ENCODE results near the gene HEATR5B.
"Not testable (repeated sequence)": the region's sequence is repeated elsewhere in the genome, so short reads cannot be mapped to it uniquely, and the experiment has no call there.

The HEATR5B gene

DNA sequence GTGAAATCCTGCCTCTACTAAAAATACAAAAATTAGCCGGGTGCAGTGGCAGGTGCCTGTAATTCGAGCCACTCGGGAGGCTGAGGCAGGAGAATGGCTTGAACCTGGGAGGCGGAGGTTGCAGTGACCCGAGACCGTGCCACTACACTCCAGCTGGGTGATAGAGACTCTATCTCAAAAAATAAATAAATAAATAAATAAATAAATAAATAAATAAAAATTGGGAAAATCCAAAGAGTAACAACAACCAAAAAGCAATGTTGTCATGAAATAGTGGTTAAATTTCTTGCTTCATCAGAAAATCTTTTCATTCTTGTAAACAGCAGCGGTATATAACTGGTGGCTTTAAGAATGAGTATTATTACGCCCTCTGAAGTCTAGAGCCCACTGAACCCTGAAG lies 54.4 kb downstream of the HEATR5B start:
- no peak overlapping the region for H3K27ac Mint-ChIP-seq
- no peaks in the 10 kb centered on the region for H3K27me3 Mint-ChIP-seq (ENCODE audit: low read depth)
- H3K4me3 Mint-ChIP-seq = no peak overlapping the region
- H3K9me3 Mint-ChIP-seq = no peaks in the 10 kb centered on the region
- H3K36me3 Mint-ChIP-seq (ENCODE audit: low read depth) = peaks cover 21% of the 10 kb centered on the region
- H3K4me1 Mint-ChIP-seq (ENCODE audit: low read depth) = no peaks in the 10 kb centered on the region

DNA sequence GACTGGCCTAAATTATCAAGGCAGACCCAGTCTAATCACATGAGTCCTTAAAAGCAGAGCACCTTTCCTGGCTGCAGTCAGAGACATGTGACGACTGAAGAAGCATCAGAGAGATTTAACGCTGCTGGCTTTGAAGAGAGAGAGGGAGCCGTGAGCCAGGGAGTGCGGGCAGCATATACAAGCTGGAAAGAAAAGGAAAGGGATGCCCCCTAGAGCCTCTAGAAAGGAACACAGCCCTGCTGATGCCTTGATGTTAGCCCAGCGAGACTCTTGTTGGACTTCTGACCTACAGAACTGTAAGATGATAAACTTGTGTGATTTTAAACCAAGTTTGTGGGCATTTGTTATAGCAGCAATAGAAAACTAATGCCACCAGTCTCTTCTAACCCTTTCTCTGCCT lies 58.1 kb downstream of the HEATR5B start:
- Mint-ChIP-seq H3K27ac (no peak overlapping the region), H3K36me3 (ENCODE audit: low read depth) (peaks cover 23% of the 10 kb centered on the region), H3K4me3 (no peak overlapping the region)

DNA sequence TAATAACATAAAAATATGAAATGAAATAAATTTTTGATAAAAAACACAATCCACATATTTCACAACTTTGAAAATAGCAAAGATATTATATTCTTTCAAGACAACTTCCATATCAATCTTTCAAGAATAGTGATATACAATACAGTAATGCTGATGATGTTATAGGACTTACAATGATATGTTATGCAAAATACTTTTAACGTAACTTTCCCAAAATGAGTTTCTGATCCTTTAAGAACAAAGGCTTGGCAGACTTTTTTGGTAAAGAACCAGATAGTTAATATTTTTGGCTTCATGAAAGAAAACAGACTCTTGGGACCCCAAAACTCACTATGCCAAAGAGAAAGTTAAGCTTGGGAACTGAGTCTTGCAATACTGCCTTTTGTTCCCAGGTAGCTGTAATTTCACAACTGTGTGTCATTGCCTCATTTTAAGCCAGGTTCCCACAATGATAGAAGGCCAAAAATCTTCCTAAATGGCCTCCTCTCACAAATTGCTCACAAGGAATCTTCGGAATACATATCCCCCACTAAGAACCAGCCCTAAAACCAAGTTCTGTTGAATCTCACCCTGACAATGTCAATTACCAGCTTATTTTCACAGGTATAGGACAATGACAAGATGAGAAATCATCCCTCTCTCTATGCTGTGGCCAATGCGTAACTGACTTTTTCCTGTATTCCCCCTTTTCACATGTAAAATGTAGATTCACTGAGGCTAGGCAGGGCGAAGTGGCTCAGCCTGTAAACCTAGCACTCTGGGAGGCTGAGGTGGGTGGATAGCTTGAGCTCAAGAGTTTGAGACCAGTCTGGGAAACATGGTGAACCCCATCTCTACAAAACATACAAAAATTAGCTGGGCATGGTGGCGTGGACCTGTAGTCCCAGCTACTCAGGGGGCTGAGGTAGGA lies 63.0 kb downstream of the HEATR5B start:
- no peaks in the 10 kb centered on the region for H3K27me3 Mint-ChIP-seq (ENCODE audit: low read depth)
- no peaks in the 10 kb centered on the region for H3K9me3 Mint-ChIP-seq
- H3K36me3 Mint-ChIP-seq (ENCODE audit: low read depth) = peaks cover 30% of the 10 kb centered on the region
- H3K27ac Mint-ChIP-seq = no peak overlapping the region
- H3K4me3 Mint-ChIP-seq = no peak overlapping the region
- no peaks in the 10 kb centered on the region for H3K4me1 Mint-ChIP-seq (ENCODE audit: low read depth)

More for the DNA sequence above, 58.1 kb downstream of the HEATR5B start:
- no peaks in the 10 kb centered on the region for H3K4me1 Mint-ChIP-seq (ENCODE audit: low read depth)
- H3K27me3 Mint-ChIP-seq (ENCODE audit: low read depth) = no peaks in the 10 kb centered on the region
- no peaks in the 10 kb centered on the region for H3K9me3 Mint-ChIP-seq

DNA sequence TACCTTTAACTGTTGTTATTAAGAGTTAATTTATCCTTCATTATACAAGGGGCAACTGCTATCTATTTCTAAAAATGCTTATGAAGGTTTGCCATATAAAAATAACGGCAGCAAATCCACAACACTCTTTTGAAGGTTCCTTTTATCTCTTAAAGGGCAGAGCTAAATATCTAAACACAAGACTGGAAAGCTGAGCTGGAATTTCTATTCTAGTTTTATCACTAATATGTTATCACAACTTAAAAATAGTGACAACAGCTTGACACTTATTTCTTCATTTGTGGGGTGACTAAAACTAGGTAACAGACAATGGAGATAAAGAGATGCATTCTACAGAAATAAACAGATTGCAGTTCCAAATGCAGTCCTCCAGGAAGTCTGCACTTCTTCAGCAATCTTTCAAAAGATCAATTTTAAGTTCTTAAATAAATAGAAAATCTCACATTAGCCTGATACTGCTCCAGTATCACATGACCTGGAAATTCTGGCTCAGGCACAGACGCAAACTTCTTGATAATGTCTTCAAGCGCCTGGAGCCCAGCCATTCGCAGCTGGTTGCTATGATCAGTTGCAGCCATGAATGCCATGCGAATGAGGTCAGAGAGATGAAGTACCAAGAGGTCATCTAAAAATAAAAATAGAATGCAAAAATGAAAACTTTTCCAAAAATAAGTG lies 63.8 kb downstream of the HEATR5B start:
- no peaks in the 10 kb centered on the region for H3K27me3 Mint-ChIP-seq (ENCODE audit: low read depth)
- H3K4me1 Mint-ChIP-seq (ENCODE audit: low read depth) = no peaks in the 10 kb centered on the region
- H3K4me3 Mint-ChIP-seq = no peak overlapping the region
- no peaks in the 10 kb centered on the region for H3K9me3 Mint-ChIP-seq
- no peak overlapping the region for H3K27ac Mint-ChIP-seq
- H3K36me3 Mint-ChIP-seq (ENCODE audit: low read depth) = peaks cover 30% of the 10 kb centered on the region

DNA sequence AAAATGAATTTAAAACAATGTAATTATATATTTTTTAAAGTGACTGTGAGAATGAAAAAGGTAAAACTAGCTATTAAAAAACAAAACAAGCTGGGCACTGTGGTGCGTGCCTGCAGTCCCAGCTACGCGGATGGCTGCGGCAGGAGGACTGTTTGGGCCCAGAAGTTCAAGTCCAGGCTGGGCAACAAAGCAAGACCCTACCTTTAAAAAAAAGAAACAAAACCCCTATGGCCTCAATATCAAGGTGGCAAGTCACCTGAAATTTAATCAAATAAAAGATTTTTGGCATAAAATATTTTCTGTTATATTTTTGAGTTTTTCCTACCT lies 70.9 kb downstream of the HEATR5B start:
- H3K36me3 Mint-ChIP-seq (ENCODE audit: low read depth) = peaks cover 35% of the 10 kb centered on the region
- H3K27me3 Mint-ChIP-seq (ENCODE audit: low read depth) = no peaks in the 10 kb centered on the region
- no peak overlapping the region for H3K27ac Mint-ChIP-seq
- H3K9me3 Mint-ChIP-seq = no peaks in the 10 kb centered on the region
- peaks cover 10% of the 10 kb centered on the region for H3K4me1 Mint-ChIP-seq (ENCODE audit: low read depth)
- no peak overlapping the region for H3K4me3 Mint-ChIP-seq

DNA sequence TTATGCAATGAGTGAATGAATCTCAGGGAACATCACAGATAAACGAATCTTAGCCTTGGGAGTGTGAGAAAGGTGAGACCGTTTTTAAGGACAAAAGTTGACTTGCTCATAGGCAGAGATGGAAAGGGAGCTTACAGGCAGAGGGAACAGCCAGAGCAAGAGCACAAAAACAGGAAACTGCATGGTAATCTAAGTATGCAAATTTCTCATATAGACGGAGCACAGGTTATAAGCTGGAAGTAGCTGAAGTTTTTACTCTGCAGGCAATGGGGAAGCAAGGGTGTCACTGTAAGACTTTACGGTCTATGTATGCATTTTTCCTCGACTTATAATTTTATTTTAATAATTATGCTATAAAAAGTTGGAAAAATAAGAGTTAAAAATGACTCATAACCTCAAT lies 73.0 kb downstream of the HEATR5B start:
- H3K27me3 Mint-ChIP-seq (ENCODE audit: low read depth) = no peaks in the 10 kb centered on the region
- H3K4me3 Mint-ChIP-seq = no peak overlapping the region
- peaks cover 32% of the 10 kb centered on the region for H3K36me3 Mint-ChIP-seq (ENCODE audit: low read depth)
- H3K27ac Mint-ChIP-seq = no peak overlapping the region
- H3K4me1 Mint-ChIP-seq (ENCODE audit: low read depth) = peaks cover 10% of the 10 kb centered on the region
- H3K9me3 Mint-ChIP-seq = no peaks in the 10 kb centered on the region

DNA sequence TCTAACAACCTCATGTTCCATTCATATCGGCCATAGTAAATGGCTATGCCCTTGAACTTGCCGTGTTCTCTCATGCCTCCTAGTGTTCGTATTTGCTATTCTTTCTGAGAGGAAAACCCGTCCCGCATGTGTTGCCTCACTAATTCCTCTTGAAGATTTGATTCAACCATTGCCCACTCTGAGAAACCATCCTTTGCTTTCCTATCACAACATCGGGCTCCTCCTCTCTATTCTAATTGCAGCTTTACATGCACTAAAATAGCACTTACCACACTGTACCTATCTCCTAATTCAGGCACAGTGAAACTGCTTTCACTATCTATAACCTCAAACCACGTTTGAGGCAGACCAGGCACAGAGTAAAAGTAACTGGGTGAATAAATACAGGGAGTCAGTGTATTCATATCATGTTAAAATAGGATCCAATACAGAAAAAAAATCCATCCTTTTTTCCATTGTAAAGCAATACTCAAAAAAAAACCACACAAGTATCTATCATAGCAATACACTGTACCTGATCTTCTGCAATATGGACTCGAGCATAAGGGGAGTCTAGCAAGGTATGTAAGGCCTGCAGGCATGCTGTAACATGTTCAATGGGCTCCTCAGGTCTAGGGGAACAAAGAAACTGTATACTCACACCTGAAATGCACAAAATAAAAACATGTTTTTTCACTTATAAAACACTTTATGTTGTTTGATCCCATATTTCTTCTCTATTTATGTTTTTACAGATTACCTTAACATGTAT lies 78.9 kb downstream of the HEATR5B start:
- Mint-ChIP-seq H3K9me3 (no peaks in the 10 kb centered on the region), H3K4me3 (peak overlapping the region; percentile 14), H3K27ac (no peak overlapping the region), H3K4me1 (ENCODE audit: low read depth) (peaks cover 9% of the 10 kb centered on the region), H3K27me3 (ENCODE audit: low read depth) (no peaks in the 10 kb centered on the region), H3K36me3 (ENCODE audit: low read depth) (peaks cover 37% of the 10 kb centered on the region)

DNA sequence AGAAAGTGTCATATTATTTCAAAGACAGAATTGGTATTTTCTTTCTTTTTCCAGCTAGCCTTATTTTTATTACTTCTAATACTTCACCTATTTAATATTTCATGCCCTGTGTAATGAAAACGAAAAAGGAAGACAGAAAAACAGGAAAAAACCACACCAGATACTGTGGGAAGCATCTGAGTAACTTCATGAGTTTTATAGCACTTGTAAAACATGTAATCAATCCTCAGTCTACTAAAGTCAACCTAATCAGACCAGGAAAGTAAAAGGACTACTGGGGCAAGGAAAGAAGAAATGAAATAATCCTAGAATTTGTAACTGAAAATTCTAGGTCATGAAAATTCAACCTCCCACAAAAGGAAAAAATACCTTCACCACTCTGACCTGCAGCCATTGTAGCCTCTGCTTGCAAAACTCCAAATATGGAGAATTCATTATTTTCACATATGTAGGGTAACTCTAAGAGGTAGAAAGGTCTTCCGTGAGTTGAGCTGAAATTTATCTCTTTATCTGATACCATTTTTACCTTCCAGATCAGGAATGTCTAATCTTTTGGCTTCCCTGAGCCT lies 83.1 kb downstream of the HEATR5B start:
- peaks cover 40% of the 10 kb centered on the region for H3K36me3 Mint-ChIP-seq (ENCODE audit: low read depth)

DNA sequence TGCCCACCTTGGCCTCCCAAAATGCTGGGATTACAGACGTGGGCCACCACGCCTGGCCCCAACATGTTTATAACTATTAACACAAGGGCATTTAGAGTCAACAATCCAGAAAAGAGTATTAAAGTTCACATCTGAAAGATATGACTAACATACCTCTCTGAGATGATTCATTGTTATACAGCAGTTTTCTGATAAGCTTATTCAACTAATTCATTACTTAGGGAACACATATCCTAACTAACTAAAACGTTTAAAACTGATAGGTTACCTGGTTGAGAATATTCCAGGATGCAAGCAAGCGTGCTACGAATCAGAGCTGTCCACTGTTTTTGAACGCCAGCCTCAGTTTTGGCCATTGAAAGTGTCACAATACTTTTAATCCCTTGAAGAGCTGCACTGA lies 83.9 kb downstream of the HEATR5B start:
- no peak overlapping the region for H3K4me3 Mint-ChIP-seq
- H3K36me3 Mint-ChIP-seq (ENCODE audit: low read depth) = peaks cover 37% of the 10 kb centered on the region
- no peak overlapping the region for H3K27ac Mint-ChIP-seq
- H3K27me3 Mint-ChIP-seq (ENCODE audit: low read depth) = no peaks in the 10 kb centered on the region
- peaks cover 6% of the 10 kb centered on the region for H3K4me1 Mint-ChIP-seq (ENCODE audit: low read depth)
- no peaks in the 10 kb centered on the region for H3K9me3 Mint-ChIP-seq

More for the DNA sequence above, 83.1 kb downstream of the HEATR5B start:
- Mint-ChIP-seq H3K9me3 (no peaks in the 10 kb centered on the region), H3K4me1 (ENCODE audit: low read depth) (peaks cover 9% of the 10 kb centered on the region), H3K27me3 (ENCODE audit: low read depth) (no peaks in the 10 kb centered on the region), H3K27ac (no peak overlapping the region), H3K4me3 (no peak overlapping the region)

DNA sequence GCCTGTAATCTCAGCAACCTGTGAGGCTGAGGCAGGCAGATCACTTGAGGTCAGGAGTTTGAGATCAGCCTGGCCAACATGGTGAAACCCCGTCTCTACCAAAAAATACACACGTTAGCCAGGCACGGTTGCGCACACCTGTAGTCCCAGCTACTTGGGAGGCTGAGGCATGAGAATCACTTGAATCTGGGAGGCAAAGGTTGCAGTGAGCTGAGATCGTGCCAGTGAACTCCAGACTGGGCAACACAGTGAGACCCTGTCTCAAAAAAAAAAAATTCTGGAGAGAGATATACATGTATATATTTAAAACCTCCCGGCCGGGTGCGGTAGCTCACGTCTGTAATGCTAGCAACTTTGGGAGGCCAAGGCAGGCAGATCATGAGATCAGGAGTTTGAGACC lies 84.8 kb downstream of the HEATR5B start:
- not testable (repeated sequence) for H3K9me3 Mint-ChIP-seq; H3K4me3 Mint-ChIP-seq; H3K27me3 Mint-ChIP-seq (ENCODE audit: low read depth); H3K4me1 Mint-ChIP-seq (ENCODE audit: low read depth); H3K27ac Mint-ChIP-seq
- peaks cover 28% of the 10 kb centered on the region for H3K36me3 Mint-ChIP-seq (ENCODE audit: low read depth)

DNA sequence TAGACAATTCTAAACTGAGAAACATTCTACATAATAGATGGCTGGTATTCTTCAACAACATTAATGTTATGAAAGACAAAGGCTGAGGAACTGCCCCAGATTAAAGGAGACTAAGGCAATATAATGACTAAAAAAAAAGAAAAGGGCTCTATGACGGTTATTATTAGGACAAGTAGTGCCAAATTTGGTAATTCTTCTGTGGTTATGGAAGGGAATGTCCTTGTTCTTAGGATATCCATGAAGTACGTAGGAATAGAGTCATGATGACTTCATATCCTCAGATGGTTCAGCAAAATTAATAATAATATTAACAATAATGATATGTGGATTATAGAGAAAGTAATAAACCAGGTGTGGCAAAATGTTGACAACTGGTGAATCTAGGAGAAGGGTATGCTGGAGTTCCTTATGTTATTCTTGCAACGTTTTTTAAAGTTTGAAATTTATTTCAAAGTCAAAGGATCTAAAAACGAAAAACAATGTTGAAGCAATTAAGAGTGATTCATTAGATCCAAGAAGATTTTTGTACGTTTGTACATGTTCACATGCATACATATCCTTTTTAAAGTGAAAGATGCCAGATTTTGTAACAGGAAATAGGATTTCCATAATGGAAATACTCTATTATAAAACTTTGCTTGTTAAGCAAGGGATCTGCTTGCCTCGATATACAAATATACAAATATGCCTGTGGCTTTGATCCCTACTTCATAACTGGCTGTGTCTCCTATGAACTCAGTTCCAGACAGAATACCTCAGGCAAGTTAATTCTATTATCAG lies 90.1 kb downstream of the HEATR5B start:
- Mint-ChIP-seq H3K36me3 (ENCODE audit: low read depth) (peaks cover 17% of the 10 kb centered on the region), H3K4me3 (no peak overlapping the region), H3K27ac (no peak overlapping the region), H3K4me1 (ENCODE audit: low read depth) (no peaks in the 10 kb centered on the region), H3K27me3 (ENCODE audit: low read depth) (no peaks in the 10 kb centered on the region), H3K9me3 (peaks cover 3% of the 10 kb centered on the region)

DNA sequence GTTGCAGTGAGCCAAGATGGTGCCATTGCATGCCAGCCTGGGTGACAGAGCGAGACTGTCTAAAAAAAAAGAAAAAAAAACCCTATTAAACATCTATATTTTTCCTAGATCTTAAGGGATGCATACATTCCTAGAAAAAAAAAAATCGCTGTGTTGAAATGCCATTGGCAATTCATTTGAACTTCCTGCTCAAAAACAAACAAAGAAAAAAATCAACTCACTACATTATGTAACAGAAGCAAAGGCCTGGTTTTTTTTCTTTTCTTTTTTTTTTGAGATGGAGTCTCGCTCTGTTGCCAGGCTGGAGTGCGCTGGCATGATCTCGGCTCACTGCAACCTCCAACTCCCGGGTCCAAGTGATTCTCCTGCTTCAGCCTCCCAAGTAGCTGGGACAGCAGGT lies 96.2 kb downstream of the HEATR5B start:
- peaks cover 14% of the 10 kb centered on the region for H3K36me3 Mint-ChIP-seq (ENCODE audit: low read depth)
- H3K4me1 Mint-ChIP-seq (ENCODE audit: low read depth) = no peaks in the 10 kb centered on the region
- no peak overlapping the region for H3K4me3 Mint-ChIP-seq
- H3K27ac Mint-ChIP-seq = no peak overlapping the region
- no peaks in the 10 kb centered on the region for H3K27me3 Mint-ChIP-seq (ENCODE audit: low read depth)
- H3K9me3 Mint-ChIP-seq = peaks cover 3% of the 10 kb centered on the region

DNA sequence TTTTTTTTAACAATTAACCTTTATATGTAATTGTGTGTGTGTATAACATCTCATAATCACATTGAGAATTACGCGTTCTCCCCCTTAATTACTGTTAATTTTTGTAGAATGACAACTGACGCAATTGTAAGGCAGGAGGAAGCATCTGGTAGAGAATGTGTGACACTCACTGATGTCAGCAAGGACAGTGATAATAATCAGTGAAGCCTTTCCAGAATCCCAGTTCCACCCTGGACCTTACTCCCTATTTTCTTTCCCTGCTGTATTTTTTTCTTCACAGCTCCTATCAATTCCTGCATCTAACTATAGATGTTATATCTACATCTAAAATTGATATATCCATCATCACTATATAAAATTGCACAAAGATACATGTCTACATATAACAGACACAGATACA lies 101.7 kb downstream of the HEATR5B start:
- Mint-ChIP-seq H3K4me1 (ENCODE audit: low read depth) (no peaks in the 10 kb centered on the region), H3K4me3 (no peak overlapping the region), H3K27ac (no peak overlapping the region), H3K9me3 (no peaks in the 10 kb centered on the region), H3K36me3 (ENCODE audit: low read depth) (peaks cover 12% of the 10 kb centered on the region), H3K27me3 (ENCODE audit: low read depth) (no peaks in the 10 kb centered on the region)

DNA sequence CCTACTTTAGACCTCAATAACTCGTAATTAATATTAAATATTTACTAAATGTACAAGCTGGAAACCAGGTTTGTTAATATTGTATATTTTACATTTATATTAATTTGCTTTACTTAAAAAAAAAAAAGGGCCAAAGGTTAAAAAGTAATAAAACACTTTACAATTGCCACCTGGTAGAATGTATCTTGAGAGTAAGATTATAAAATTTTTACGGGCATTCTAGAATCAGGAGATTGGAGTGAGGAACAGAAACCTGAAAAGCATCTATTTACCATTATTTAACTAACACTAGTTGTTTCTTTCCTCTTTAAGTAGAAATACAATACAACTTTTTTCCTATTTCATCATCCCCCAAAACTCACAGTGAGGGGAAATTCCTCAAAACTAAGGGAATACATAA lies 102.3 kb downstream of the HEATR5B start:
- Mint-ChIP-seq H3K4me3 (no peak overlapping the region), H3K4me1 (ENCODE audit: low read depth) (no peaks in the 10 kb centered on the region), H3K27me3 (ENCODE audit: low read depth) (no peaks in the 10 kb centered on the region), H3K9me3 (no peaks in the 10 kb centered on the region), H3K27ac (no peak overlapping the region), H3K36me3 (ENCODE audit: low read depth) (peaks cover 12% of the 10 kb centered on the region)

Measured in T-helper 1 cell treated with Interleukin-12 subunit alpha and Interleukin-12 subunit beta and Interleukin-4 antibody, amounts not matched to agents 30 μg/mL and 1 μg/mL, for 36 hours (primary cell).